ENCODE measurements around the gene ATP12A.

DNA sequence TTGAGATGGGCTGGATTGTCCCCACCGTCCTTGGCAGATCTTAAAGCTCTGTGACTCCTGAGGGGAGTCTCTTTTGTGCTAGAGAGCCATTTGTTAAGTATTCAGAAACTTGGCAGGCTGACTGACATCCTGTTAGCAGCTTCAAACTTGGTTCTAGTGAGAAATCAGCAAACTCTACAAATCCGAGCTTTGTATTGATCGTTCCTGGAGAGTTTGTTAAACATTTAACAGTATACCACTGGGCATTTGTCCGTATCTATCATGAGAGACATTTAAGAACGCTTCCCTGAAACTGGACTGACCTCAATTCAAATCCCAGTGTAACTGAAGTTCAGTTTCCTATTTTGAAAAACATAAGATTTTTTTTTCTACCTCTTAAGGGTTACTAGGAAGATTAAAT lies 3.1 kb downstream of the ATP12A start:
- TF ChIP-seq, protein P1, sequence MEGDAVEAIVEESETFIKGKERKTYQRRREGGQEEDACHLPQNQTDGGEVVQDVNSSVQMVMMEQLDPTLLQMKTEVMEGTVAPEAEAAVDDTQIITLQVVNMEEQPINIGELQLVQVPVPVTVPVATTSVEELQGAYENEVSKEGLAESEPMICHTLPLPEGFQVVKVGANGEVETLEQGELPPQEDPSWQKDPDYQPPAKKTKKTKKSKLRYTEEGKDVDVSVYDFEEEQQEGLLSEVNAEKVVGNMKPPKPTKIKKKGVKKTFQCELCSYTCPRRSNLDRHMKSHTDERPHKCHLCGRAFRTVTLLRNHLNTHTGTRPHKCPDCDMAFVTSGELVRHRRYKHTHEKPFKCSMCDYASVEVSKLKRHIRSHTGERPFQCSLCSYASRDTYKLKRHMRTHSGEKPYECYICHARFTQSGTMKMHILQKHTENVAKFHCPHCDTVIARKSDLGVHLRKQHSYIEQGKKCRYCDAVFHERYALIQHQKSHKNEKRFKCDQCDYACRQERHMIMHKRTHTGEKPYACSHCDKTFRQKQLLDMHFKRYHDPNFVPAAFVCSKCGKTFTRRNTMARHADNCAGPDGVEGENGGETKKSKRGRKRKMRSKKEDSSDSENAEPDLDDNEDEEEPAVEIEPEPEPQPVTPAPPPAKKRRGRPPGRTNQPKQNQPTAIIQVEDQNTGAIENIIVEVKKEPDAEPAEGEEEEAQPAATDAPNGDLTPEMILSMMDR (IDR thresholded peaks at IDR 0.05), result no peak
- TF ChIP-seq POLR2AphosphoS5 (IDR thresholded peaks at IDR 0.05; ENCODE audit: low read depth, low read length), result no peak
- TF ChIP-seq, protein P2, sequence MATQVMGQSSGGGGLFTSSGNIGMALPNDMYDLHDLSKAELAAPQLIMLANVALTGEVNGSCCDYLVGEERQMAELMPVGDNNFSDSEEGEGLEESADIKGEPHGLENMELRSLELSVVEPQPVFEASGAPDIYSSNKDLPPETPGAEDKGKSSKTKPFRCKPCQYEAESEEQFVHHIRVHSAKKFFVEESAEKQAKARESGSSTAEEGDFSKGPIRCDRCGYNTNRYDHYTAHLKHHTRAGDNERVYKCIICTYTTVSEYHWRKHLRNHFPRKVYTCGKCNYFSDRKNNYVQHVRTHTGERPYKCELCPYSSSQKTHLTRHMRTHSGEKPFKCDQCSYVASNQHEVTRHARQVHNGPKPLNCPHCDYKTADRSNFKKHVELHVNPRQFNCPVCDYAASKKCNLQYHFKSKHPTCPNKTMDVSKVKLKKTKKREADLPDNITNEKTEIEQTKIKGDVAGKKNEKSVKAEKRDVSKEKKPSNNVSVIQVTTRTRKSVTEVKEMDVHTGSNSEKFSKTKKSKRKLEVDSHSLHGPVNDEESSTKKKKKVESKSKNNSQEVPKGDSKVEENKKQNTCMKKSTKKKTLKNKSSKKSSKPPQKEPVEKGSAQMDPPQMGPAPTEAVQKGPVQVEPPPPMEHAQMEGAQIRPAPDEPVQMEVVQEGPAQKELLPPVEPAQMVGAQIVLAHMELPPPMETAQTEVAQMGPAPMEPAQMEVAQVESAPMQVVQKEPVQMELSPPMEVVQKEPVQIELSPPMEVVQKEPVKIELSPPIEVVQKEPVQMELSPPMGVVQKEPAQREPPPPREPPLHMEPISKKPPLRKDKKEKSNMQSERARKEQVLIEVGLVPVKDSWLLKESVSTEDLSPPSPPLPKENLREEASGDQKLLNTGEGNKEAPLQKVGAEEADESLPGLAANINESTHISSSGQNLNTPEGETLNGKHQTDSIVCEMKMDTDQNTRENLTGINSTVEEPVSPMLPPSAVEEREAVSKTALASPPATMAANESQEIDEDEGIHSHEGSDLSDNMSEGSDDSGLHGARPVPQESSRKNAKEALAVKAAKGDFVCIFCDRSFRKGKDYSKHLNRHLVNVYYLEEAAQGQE (IDR thresholded peaks at IDR 0.05; ENCODE audit: insufficient read depth in 1 of 2, low read depth in 2 of 2, low read length in 1 of 2), result no peak
- TF ChIP-seq TCF7L2 (IDR thresholded peaks at IDR 0.05; ENCODE audit: low read depth, low read length), result no peak
- TF ChIP-seq SIN3A (IDR thresholded peaks at IDR 0.05; ENCODE audit: borderline replicate concordance, insufficient read depth, low read depth, low read length), result no peak
